GM12891 (cell line): ENCODE measurements around the gene NAPB.

Source experiments
- DNase-seq: peaks from one replicate; pipeline ENCODE4 v3.0.0; 2011; ENCODE audit warnings: low spot score; ENCODE audit not compliant: insufficient read length
- FAIRE-seq: peaks from 2 replicates; lab custom pipeline; 2011; peaks lifted over from hg19 to GRCh38; lab: Jason Lieb, UNC
- PAX5 ChIP-seq: IDR thresholded peaks from 2 replicates; pipeline ENCODE4 v1.6.1; 2011; ENCODE audit warnings: low read length, moderate library complexity, mild to moderate bottlenecking; ENCODE audit not compliant: insufficient read depth, severe bottlenecking
- POLR2A ChIP-seq: IDR thresholded peaks from 2 replicates; pipeline ENCODE4 v1.6.1; 2011; ENCODE audit warnings: low read depth, low read length, control low read depth
- POLR2AphosphoS5 ChIP-seq: IDR thresholded peaks from 2 replicates; pipeline ENCODE4 v1.6.1; 2011; ENCODE audit warnings: low read depth, low read length, control low read depth
- POU2F2 ChIP-seq: IDR thresholded peaks from 2 replicates; pipeline ENCODE4 v1.6.1; 2011; ENCODE audit warnings: low read depth, mild to moderate bottlenecking, control low read depth, low read length, moderate library complexity
- SPI1 ChIP-seq: IDR thresholded peaks from 2 replicates; pipeline ENCODE4 v1.6.1; 2011; ENCODE audit warnings: low read depth, low read length, control low read depth
- TAF1 ChIP-seq: IDR thresholded peaks from 2 replicates; pipeline ENCODE4 v1.6.1; 2011; ENCODE audit warnings: low read depth, low read length, control low read depth

NAPB gene

DNA sequence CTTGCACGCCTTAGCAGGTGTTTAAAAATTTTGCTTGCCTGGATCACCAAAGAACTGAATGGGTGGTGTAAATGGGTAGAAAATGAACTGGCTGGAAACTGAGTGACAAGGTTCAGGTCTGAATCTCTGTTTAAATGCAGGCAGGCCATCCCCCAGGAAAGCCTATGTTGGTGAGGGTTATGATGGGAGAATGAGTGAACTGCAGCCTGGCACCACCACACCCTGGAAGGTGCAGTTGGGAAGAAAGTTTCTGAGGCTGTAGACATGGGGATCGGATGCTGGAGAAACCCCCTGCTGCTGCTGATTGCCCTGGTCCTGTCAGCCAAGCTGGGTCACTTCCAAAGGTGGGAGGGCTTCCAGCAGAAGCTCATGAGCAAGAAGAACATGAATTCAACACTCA lies 18.7 kb upstream of the NAPB start:
- TF ChIP-seq SPI1 (no peak), POLR2AphosphoS5 (no peak), POU2F2 (no peak), TAF1 (no peak), POLR2A (no peak), PAX5 (no peak)
- no peak for FAIRE-seq

DNA sequence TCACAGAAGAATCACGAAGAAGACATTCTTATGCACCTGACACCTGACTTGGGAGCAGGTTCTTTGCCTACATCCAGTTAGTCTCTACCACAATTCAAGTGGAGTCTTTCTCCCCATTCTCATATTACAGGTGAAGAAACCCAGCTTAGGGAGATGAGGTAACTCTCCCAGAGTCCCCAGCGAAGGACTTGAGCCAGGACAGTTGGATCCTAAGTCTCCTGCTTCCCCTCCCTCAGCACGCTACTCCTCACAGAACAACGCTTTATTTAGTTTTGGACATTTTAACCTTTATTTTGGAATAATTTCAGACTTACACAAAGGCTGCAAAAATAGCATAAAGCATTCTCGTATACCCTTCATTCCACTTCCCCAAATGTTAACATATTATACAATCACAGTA lies 17.4 kb upstream of the NAPB start:
- TF ChIP-seq POU2F2 (no peak), SPI1 (no peak), POLR2AphosphoS5 (no peak), TAF1 (no peak)
- no peak for FAIRE-seq
- no peak for DNase-seq

More for the DNA sequence above, 18.7 kb upstream of the NAPB start:
- DNase-seq: no peak

GRCh38 chr20:23437126-23437899 lies 16.0 kb upstream of the NAPB start:
- FAIRE-seq (no peak), DNase-seq (no peak)
- TF ChIP-seq POLR2A: no peak
- TF ChIP-seq POU2F2: no peak
- no peak for TF ChIP-seq TAF1
- TF ChIP-seq PAX5: no peak
- no peak for TF ChIP-seq POLR2AphosphoS5
- no peak for TF ChIP-seq SPI1

GRCh38 chr20:23436681-23437080 lies 15.4 kb upstream of the NAPB start:
- FAIRE-seq (no peak), DNase-seq (no peak)
- no peak for TF ChIP-seq SPI1
- TF ChIP-seq TAF1: no peak
- TF ChIP-seq POU2F2: no peak
- TF ChIP-seq PAX5: no peak
- TF ChIP-seq POLR2A: no peak
- no peak for TF ChIP-seq POLR2AphosphoS5

DNA sequence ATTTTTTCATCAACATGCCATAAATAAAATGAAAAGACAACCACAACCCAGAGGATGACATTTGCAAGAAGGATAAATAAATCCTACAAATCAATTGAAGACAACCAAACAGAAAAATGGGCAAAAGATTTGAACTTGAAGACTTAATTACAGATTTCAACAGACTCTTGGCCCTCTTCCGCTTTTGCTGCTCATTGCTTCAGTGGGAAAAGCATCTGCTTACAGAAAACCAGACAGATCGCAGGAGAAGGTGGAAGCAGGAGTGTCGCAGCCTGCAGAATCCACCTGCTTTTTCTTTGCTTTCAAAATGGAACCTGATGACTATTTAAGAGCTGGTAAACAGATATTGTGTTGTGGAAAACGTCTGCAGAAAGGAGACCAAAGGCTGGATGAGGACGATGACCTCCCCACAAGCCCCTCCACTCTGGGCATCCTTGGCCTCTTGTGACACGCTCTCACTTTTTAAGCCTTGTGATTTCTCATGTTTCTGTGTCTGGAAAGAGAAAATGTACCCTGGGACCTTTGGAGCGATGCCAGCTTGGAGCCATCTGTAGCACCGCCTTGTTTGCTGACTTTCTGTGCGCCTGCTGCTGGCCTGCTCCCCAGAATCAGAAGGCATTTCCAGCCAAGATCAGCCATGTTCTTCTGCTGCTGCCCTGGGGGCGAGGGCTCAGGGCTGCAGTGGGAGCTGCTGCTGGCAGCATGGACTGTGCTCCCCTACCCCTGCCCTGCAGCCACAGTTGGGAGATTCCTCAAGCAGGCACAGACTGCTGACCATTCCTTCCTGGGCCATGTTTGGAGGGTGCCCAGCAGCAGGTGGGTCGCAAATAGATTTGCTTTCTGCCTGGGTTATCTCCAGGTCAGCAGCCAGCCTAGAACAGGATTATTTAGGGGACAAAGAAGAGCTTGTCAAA lies 14.6 kb upstream of the NAPB start:
- FAIRE-seq (no peak), DNase-seq (no peak)
- no peak for TF ChIP-seq POLR2A
- no peak for TF ChIP-seq TAF1
- no peak for TF ChIP-seq POLR2AphosphoS5
- TF ChIP-seq POU2F2: no peak
- TF ChIP-seq PAX5: no peak
- no peak for TF ChIP-seq SPI1

DNA sequence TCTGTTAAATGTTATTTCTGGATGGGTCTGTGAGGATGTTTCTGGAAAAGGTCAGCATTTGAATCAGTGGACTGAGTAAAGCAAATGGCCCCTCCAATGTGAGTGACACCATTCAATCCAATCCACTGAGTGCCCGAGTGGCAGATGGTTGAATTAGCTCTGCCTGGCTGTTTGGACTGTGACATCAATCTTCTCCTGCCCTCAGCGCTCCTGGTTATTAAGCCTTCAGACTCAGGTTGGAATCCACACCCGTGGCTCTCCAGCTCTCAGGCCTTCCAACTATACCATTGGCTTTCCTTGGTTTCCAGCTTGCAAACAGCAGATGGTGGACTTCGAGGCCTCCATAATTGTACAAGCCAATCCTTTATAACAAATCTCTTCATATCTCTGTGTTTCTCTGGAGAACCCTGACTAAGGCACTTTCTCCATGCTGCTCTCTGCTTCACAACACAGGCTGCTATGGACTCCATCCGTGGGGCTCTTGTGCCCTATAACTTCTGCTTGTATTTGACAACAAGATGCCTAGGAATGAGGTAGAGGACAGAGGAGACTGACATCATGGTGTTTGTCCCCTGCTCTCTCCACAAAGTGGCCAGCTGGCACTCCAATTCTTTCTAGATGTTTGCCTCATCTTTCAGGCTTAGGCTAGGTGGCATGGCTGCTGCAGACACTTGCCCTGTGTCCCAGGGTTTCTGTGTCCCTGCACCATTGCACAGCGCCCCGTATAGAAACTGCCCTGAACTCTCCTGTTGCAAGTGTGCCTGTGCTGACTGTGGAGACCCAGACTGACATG lies 13.4 kb upstream of the NAPB start:
- TF ChIP-seq POLR2AphosphoS5 (no peak), SPI1 (no peak), POU2F2 (no peak), POLR2A (no peak), PAX5 (no peak), TAF1 (no peak)
- FAIRE-seq (no peak), DNase-seq (no peak)

- no peak for FAIRE-seq
- TF ChIP-seq PAX5 (no peak), POU2F2 (no peak), POLR2AphosphoS5 (no peak), TAF1 (no peak), POLR2A (no peak)
Observed at GRCh38 chr20:23433628-23434027, 12.3 kb upstream of the NAPB start.

GRCh38 chr20:23425129-23425528 lies 3.8 kb upstream of the NAPB start:
- TF ChIP-seq TAF1 (no peak), PAX5 (no peak), SPI1 (no peak), POU2F2 (no peak)
- DNase-seq (no peak), FAIRE-seq (no peak)

More at GRCh38 chr20:23433628-23434027, 12.3 kb upstream of the NAPB start:
- DNase-seq: no peak

- FAIRE-seq (peak; percentile 16), DNase-seq (peak; percentile 38)
- TF ChIP-seq SPI1 (no peak), PAX5 (no peak), POLR2AphosphoS5 (no peak), POLR2A (no peak), POU2F2 (no peak), TAF1 (no peak)
Observed at GRCh38 chr20:23419995-23420901, 1.0 kb downstream of the NAPB start.
